ENCODE results near the gene TOR1B.
"Not testable (repeated sequence)": the region's sequence is repeated elsewhere in the genome, so short reads cannot be mapped to it uniquely, and the experiment has no call there.

Gene TOR1B

GRCh38 chr9:129802833-129803675 is at the start of gene TOR1B:
TSS of gene TOR1B (plus strand) at chr9:129803184. CDS start at chr9:129803213, 29 bp downstream.
- peak; percentile 74 for DNase-seq

- no peak for DNase-seq
These were observed 47.8 kb upstream of the TOR1B start for GRCh38 chr9:129755151-129755550.

GRCh38 chr9:129756191-129756590 is 46.8 kb upstream of the TOR1B start:
- DNase-seq: no peak

- no peak for DNase-seq
These were observed 45.9 kb upstream of the TOR1B start for GRCh38 chr9:129757045-129757444.

GRCh38 chr9:129759319-129759718 is 43.7 kb upstream of the TOR1B start:
- no peak for DNase-seq

GRCh38 chr9:129759804-129760502 is 43.0 kb upstream of the TOR1B start:
- no peak for DNase-seq

- DNase-seq: not testable (repeated sequence)
These were observed 42.2 kb upstream of the TOR1B start for GRCh38 chr9:129760784-129761183.

- DNase-seq: no peak
These were observed 41.6 kb upstream of the TOR1B start for GRCh38 chr9:129761293-129761900.

- no peak for DNase-seq
These were observed 41.0 kb upstream of the TOR1B start for GRCh38 chr9:129761901-129762369.

GRCh38 chr9:129762370-129762984 is 40.5 kb upstream of the TOR1B start:
- not testable (repeated sequence) for DNase-seq

- no peak for DNase-seq
These were observed 39.7 kb upstream of the TOR1B start for GRCh38 chr9:129762985-129763926.

- no peak for DNase-seq
These were observed 37.1 kb upstream of the TOR1B start for GRCh38 chr9:129765764-129766317.

GRCh38 chr9:129768486-129768885 is 34.5 kb upstream of the TOR1B start:
- DNase-seq: no peak

GRCh38 chr9:129769669-129770068 is 33.3 kb upstream of the TOR1B start:
- DNase-seq: no peak

- DNase-seq: no peak
These were observed 32.2 kb upstream of the TOR1B start for GRCh38 chr9:129770741-129771140.

GRCh38 chr9:129773262-129774048 is 29.5 kb upstream of the TOR1B start:
- no peak for DNase-seq

- DNase-seq: no peak
These were observed 28.1 kb upstream of the TOR1B start for GRCh38 chr9:129774791-129775447.

GRCh38 chr9:129775448-129775798 is 27.6 kb upstream of the TOR1B start:
- DNase-seq: no peak

- DNase-seq: not testable (repeated sequence)
These were observed 26.9 kb upstream of the TOR1B start for GRCh38 chr9:129776096-129776495.

- no peak for DNase-seq
These were observed 26.4 kb upstream of the TOR1B start for GRCh38 chr9:129776566-129776937.

Measured in NCI-H1417 treated with DMSO at 0.1 percent for 48 hours (cell line).